Fibroblast of skin of left quadriceps (primary cell): ENCODE results near the gene SP110.
"Not testable (repeated sequence)": the region's sequence is repeated elsewhere in the genome, so short reads cannot be mapped to it uniquely, and the experiment has no call there.

Experiments
- DNase-seq, 2 experiments: peaks; one replicate each; pipeline ENCODE4 v3.0.0-alpha.2; 2013; ENCODE audit warnings: low read depth in 2 of 2

The SP110 gene

GRCh38 chr2:230224458-230224857 is 4.7 kb upstream of the SP110 start:
- no peak for DNase-seq

- not testable (repeated sequence) for DNase-seq
Observed at GRCh38 chr2:230222829-230223228, 3.0 kb upstream of the SP110 start.

- no peak for DNase-seq
Observed at GRCh38 chr2:230221493-230221892, 1.7 kb upstream of the SP110 start.

GRCh38 chr2:230220347-230220969 is 674 bp upstream of the SP110 start:
- DNase-seq = no peak

GRCh38 chr2:230218421-230218820 is 1.4 kb downstream of the SP110 start:
- DNase-seq = no peak

- no peak for DNase-seq
Observed at GRCh38 chr2:230217424-230217823, 2.4 kb downstream of the SP110 start.

- no peak for DNase-seq
Observed at GRCh38 chr2:230216489-230216888, 3.3 kb downstream of the SP110 start.

- DNase-seq = no peak
Observed at GRCh38 chr2:230209422-230210051, 10.2 kb downstream of the SP110 start.

- DNase-seq = no peak
Observed at GRCh38 chr2:230208576-230208975, 11.2 kb downstream of the SP110 start.

GRCh38 chr2:230205721-230206120 is 14.1 kb downstream of the SP110 start:
- DNase-seq = no peak

- no peak for DNase-seq
Observed at GRCh38 chr2:230205034-230205433, 14.8 kb downstream of the SP110 start.

- no peak for DNase-seq
Observed at GRCh38 chr2:230203110-230203676, 16.6 kb downstream of the SP110 start.

- no peak for DNase-seq
Observed at GRCh38 chr2:230202430-230203109, 17.2 kb downstream of the SP110 start.

- no peak for DNase-seq
Observed at GRCh38 chr2:230184727-230185578, 34.8 kb downstream of the SP110 start.

- no peak for DNase-seq
Observed at GRCh38 chr2:230181195-230181594, 38.6 kb downstream of the SP110 start.

GRCh38 chr2:230179907-230180306 is 39.9 kb downstream of the SP110 start:
- no peak for DNase-seq

- no peak for DNase-seq
Observed at GRCh38 chr2:230178546-230179485, 41.0 kb downstream of the SP110 start.

GRCh38 chr2:230176996-230177395 is 42.8 kb downstream of the SP110 start:
- no peak for DNase-seq

GRCh38 chr2:230174466-230174865 is 45.3 kb downstream of the SP110 start:
- DNase-seq = no peak

GRCh38 chr2:230172852-230173251 is 46.9 kb downstream of the SP110 start:
- DNase-seq = no peak

GRCh38 chr2:230172156-230172555 is 47.6 kb downstream of the SP110 start:
- no peak for DNase-seq
